PC-3 (cell line): ENCODE measurements around the gene NR2F2. TPM values are rescaled to one million over a fixed set of nuclear protein-coding genes. Genes with fewer than 3 reads are reported as not detected.

Source experiments
- ATAC-seq: fragments of 200-7000 bp; cut with Tn5 transposase; 2 replicates; pipeline ENCODE4 v1.9.1; 2020; ENCODE audit warnings: mild to moderate bottlenecking, moderate library complexity
- BruUV-seq: library from RNA; stranded (reverse); fragments of 400-500 nt; replicated peaks from 2 replicates; lab custom pipeline; 2021; lab: Mats Ljungman, UMichigan
- CTCF ChIA-PET: fragments of 300-600 bp; sonication (Branson Sonifier 250); formaldehyde crosslinking; loops from one replicate; lab custom pipeline; 2022; ENCODE audit warnings: antibody characterized with exemption; lab: Charles Lee
- POLR2A ChIA-PET: fragments of 300-600 bp; sonication (Branson Sonifier 250); formaldehyde crosslinking; loops from one replicate; lab custom pipeline; 2022; ENCODE audit warnings: antibody characterized with exemption; ENCODE audit not compliant: unreplicated experiment; lab: Charles Lee
- DNase-seq: peaks from one replicate; pipeline ENCODE4 v3.0.0-alpha.2; 2015
- H2AFZ ChIP-seq: fragments of 300-600 bp; sonication (generic); 2 replicates; pipeline ENCODE4 v1.6.0; 2016; ENCODE audit warnings: antibody characterized with exemption, low read length
- H3F3A ChIP-seq: fragments of 300-600 bp; sonication (generic); one replicate; pipeline ENCODE4 v1.6.0; 2017; ENCODE audit warnings: antibody characterized with exemption, low read length, control low read depth, mild to moderate bottlenecking; ENCODE audit not compliant: unreplicated experiment
- H3K27ac ChIP-seq: fragments of 300-600 bp; sonication (generic); 2 replicates; pipeline ENCODE4 v1.5.1; 2016; ENCODE audit warnings: mild to moderate bottlenecking, low read length
- H3K27me3 ChIP-seq: fragments of 300-600 bp; sonication (generic); 2 replicates; pipeline ENCODE4 v1.6.1; 2016; ENCODE audit warnings: low read length, mixed read lengths
- H3K36me3 ChIP-seq: fragments of 300-600 bp; sonication (generic); 2 replicates; pipeline ENCODE4 v1.6.1; 2016; ENCODE audit warnings: low read depth, mixed run types, low read length, mixed read lengths
- H3K4me1 ChIP-seq: fragments of 300-600 bp; sonication (generic); 2 replicates; pipeline ENCODE4 v1.5.1; 2016; ENCODE audit warnings: low read length; ENCODE audit not compliant: insufficient read depth
- H3K4me2 ChIP-seq: fragments of 300-600 bp; sonication (generic); 2 replicates; pipeline ENCODE4 v1.6.0; 2016; ENCODE audit warnings: low read length
- H3K4me3 ChIP-seq: fragments of 300-600 bp; sonication (generic); 2 replicates; pipeline ENCODE4 v1.5.1; 2016; ENCODE audit warnings: mild to moderate bottlenecking, low read length, mixed read lengths
- H3K79me2 ChIP-seq: fragments of 300-600 bp; sonication (generic); 2 replicates; pipeline ENCODE4 v1.6.1; 2017; ENCODE audit warnings: low read length, mixed read lengths
- H3K9ac ChIP-seq: fragments of 300-600 bp; sonication (generic); 2 replicates; pipeline ENCODE4 v1.6.0; 2016; ENCODE audit warnings: mild to moderate bottlenecking, low read length
- H3K9me2 ChIP-seq: fragments of 300-600 bp; sonication (generic); replicated peaks from 2 replicates; pipeline ENCODE4 v1.6.1; 2016; ENCODE audit warnings: mixed run types, low read length, mixed read lengths
- H3K9me3 ChIP-seq: fragments of 300-600 bp; sonication (generic); 2 replicates; pipeline ENCODE4 v1.6.1; 2016; ENCODE audit warnings: low read length, mixed read lengths
- H4K20me1 ChIP-seq: fragments of 300-600 bp; sonication (generic); 2 replicates; pipeline ENCODE4 v1.6.1; 2016; ENCODE audit warnings: low read length, mixed read lengths
- EZH2 ChIP-seq: fragments of 300-600 bp; sonication (generic); IDR thresholded peaks from one replicate; pipeline ENCODE4 v1.6.1; 2017; ENCODE audit warnings: antibody characterized with exemption, mild to moderate bottlenecking, low read length; ENCODE audit not compliant: unreplicated experiment
- EZH2phosphoT487 ChIP-seq: fragments of 300-600 bp; sonication (generic); IDR thresholded peaks from 2 replicates; pipeline ENCODE4 v1.6.1; 2018; ENCODE audit warnings: mild to moderate bottlenecking, antibody characterized with exemption, low read length, borderline replicate concordance
- intact Hi-C: fragments of 100-400 bp; cut with micrococcal nuclease; formaldehyde crosslinking; loops from 2 replicates; pipeline ENCODE4 v1.9.0; 2023
- total RNA-seq: library from RNA; depleted of rRNA; stranded (reverse); fragments of >200 nt; gene quantifications from 2 replicates; pipeline ENCODE4 v1.2.3, GENCODE V29; 2014
- TF ChIP-seq, protein P1 (sequence below): fragments of 300-600 bp; sonication (generic); conservative IDR thresholded peaks from 2 replicates; pipeline ENCODE4 v1.5.1; 2017; ENCODE audit warnings: antibody characterized with exemption, low read depth, mild to moderate bottlenecking, low read length

The NR2F2 gene
- total RNA-seq, 1 experiment from 2014 or later, result 19.6 TPM

DNA sequence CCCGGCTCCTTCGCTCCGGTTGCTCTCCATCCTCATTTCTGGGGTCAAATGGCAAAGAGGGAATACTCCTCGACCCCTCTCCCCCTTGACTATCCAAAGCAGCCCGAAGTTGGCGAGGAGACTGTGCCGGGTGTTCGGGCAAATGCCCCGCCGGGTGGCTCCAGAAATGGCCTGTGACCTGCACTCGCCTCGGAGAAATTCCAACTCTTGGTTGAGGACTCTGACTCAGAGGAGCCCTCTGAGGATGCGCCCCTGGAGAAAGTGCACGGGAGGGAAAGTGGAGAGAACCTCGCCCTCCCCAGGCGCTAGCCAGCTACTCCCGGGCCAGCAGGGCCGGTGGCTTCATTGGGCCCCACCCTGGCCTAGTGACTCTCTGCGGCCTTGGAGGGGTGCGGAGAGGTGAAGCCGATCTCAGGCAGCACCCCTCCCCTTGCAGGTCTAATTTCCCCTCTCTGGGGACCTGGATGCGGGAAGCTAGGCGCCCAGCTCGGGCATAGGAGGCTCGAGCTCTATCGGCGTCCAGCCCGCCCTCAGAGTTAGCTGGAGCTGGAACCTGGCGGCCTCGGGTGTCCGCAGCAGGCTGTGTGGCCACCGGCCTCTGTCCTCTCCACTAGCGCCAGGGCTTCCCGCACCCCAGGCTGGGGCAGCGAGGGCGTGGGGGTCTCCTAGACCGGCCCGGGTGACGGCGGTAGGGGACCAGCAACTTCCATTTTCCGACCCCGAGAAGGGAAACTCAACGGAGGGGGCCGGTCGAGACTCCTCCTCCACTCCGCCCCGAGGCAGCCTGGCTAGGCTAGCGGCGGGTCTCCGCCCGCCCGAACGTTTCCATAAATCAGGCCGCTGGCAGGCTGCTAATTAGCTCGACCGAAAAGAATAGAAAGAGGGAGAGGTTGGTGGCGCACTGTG is 29.4 kb downstream of the NR2F2 start:
- Histone ChIP-seq H3K9ac (no peak overlapping the region), H3K9me2 (no peaks in the 10 kb centered on the region), H3K4me3 (no peak overlapping the region), H2AFZ (no peak overlapping the region), H4K20me1 (no peaks in the 10 kb centered on the region), H3K4me1 (peaks cover 6% of the 10 kb centered on the region), H3K27ac (no peak overlapping the region), H3F3A (no peaks in the 10 kb centered on the region), H3K4me2 (no peak overlapping the region), H3K79me2 (no peaks in the 10 kb centered on the region), H3K9me3 (no peaks in the 10 kb centered on the region), H3K36me3 (no peaks in the 10 kb centered on the region), H3K27me3 (no peaks in the 10 kb centered on the region)
- ChIA-PET POLR2A (no interaction called here), CTCF (no interaction called here)
- no TSS peak for BruUV-seq
- no peak for ATAC-seq
- intact Hi-C loops, result loop anchor here (10.0 kb wide), 1 partner anchor 875 kb away; no protein-coding TSS in a partner anchor
- no peak for DNase-seq
- TF ChIP-seq EZH2 (no peak), EZH2phosphoT487 (no peak)
- TF ChIP-seq, protein P1, sequence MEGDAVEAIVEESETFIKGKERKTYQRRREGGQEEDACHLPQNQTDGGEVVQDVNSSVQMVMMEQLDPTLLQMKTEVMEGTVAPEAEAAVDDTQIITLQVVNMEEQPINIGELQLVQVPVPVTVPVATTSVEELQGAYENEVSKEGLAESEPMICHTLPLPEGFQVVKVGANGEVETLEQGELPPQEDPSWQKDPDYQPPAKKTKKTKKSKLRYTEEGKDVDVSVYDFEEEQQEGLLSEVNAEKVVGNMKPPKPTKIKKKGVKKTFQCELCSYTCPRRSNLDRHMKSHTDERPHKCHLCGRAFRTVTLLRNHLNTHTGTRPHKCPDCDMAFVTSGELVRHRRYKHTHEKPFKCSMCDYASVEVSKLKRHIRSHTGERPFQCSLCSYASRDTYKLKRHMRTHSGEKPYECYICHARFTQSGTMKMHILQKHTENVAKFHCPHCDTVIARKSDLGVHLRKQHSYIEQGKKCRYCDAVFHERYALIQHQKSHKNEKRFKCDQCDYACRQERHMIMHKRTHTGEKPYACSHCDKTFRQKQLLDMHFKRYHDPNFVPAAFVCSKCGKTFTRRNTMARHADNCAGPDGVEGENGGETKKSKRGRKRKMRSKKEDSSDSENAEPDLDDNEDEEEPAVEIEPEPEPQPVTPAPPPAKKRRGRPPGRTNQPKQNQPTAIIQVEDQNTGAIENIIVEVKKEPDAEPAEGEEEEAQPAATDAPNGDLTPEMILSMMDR, result no peak

DNA sequence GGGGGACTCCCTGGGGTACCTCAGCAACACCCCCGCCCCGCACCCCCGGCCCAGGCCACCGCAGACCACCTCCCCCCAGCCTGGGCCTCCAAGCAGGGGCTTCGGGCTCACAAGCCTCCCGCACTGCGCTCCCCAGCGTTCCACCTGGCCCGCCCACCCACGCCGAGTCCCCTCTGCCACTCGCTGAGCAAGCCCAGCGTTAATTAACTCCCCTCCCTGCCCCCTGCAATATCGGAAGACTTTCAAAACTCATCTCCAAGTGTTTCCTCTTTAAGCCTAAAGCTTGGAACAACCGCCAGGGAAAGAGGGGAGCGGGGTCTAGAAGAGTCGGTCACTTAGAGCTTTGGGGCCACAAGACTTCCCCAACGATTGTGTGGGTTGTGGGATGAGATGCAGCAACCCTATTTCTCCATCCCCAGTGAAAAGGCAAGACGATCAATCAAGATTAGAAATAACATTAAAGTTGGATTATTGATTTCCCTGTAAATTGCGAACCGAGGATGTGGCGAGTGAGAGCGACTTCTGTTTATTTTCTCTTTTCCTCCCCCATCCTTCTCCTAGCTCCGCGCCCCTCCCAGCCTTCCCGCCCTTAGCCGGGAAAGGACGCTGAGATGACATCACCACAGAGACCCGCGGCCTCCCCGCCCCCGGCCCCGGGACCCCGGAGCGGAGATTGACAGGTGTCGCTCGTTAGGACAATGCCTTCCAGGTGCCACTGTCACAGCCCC is 30.2 kb downstream of the NR2F2 start:
- POLR2A ChIA-PET, result no interaction called here
- Histone ChIP-seq H4K20me1 (no peaks in the 10 kb centered on the region), H3K4me3 (no peak overlapping the region), H3K27me3 (no peaks in the 10 kb centered on the region), H3K9me3 (no peaks in the 10 kb centered on the region), H3K27ac (no peak overlapping the region), H3K36me3 (no peaks in the 10 kb centered on the region), H3F3A (no peaks in the 10 kb centered on the region), H3K9me2 (no peaks in the 10 kb centered on the region), H3K4me2 (no peak overlapping the region), H2AFZ (no peak overlapping the region), H3K4me1 (peaks cover 6% of the 10 kb centered on the region), H3K79me2 (no peaks in the 10 kb centered on the region), H3K9ac (no peak overlapping the region)
- ATAC-seq, result no peak
- CTCF ChIA-PET, result no interaction called here
- TF ChIP-seq EZH2, result no peak
- TF ChIP-seq EZH2phosphoT487, result no peak
- TF ChIP-seq, protein P1, result no peak
- no peak for DNase-seq
- no TSS peak for BruUV-seq
- intact Hi-C loops, result no loop called here
